K562 (cell line): Measurements from ENCODE around the gene RBM22. TPM values are rescaled to one million over a fixed set of nuclear protein-coding genes. Genes with fewer than 3 reads are reported as not detected.

ENCODE experiments used
- ATAC-seq: fragments of 200-7000 bp; cut with Tn5 transposase; 3 replicates; pipeline ENCODE4 v1.9.1; 2020; ENCODE audit warnings: moderate library complexity
- BruUV-seq: library from RNA; stranded (reverse); fragments of 400-500 nt; replicated peaks from 2 replicates; lab custom pipeline; 2021; lab: Mats Ljungman, UMichigan
- CTCF ChIA-PET: fragments of 300-600 bp; formaldehyde crosslinking; extraction: SDS; loops from one replicate; lab custom pipeline; 2021; ENCODE audit warnings: low intra/inter-chr PET ratio; lab: Yijun Ruan, JAX
- POLR2A ChIA-PET: fragments of 300-600, 350-650 bp; sonication (Branson Sonifier 250); formaldehyde crosslinking; extraction: SDS; loops from one replicate; lab custom pipeline; 2021; ENCODE audit warnings: antibody characterized with exemption, inconsistent platforms; lab: Yijun Ruan, JAX
- DNase-seq, 4 experiments: peaks; one replicate each; pipeline versions ENCODE4 v3.0.0 to v3.0.0-alpha.2; 2011 to 2018; ENCODE audit warnings: low spot score in 3 of 4, mixed read lengths in 3 of 4; ENCODE audit errors: extremely low read depth in 1 of 4
- FAIRE-seq: peaks from 2 replicates; lab custom pipeline; 2011; peaks lifted over from hg19 to GRCh38; lab: Jason Lieb, UNC
- H2AFZ ChIP-seq: 2 replicates; pipeline ENCODE4 v1.6.0; 2011; ENCODE audit warnings: low read depth, low read length, control low read depth, inconsistent platforms
- H3K27ac ChIP-seq: fragments of 200-600 bp; 3 replicates; pipeline ENCODE4 v1.8.0; 2011; ENCODE audit warnings: low read depth, mild to moderate bottlenecking, control low read depth, inconsistent platforms, low read length, moderate library complexity, mixed read lengths; ENCODE audit errors: extremely low read depth
- H3K27me3 ChIP-seq, 2 experiments: fragments of 300-600 bp in 1 of 2; 2 replicates in 1 of 2; 3 replicates in 1 of 2; pipeline versions ENCODE4 v1.6.0 to v1.8.0; 2011; ENCODE audit warnings: inconsistent platforms in 2 of 2, low read length in 2 of 2, mild to moderate bottlenecking in 1 of 2, mixed read lengths in 1 of 2, moderate library complexity in 1 of 2; ENCODE audit not compliant: control insufficient read depth in 2 of 2, insufficient read depth in 2 of 2
- H3K36me3 ChIP-seq: fragments of 300-600 bp; 3 replicates; pipeline ENCODE4 v1.8.0; 2011; ENCODE audit warnings: mild to moderate bottlenecking, low read length, inconsistent platforms; ENCODE audit not compliant: control insufficient read depth, insufficient read depth
- H3K4me1 ChIP-seq, 2 experiments: fragments of 200-600 bp in 1 of 2; replicated peaks in 1 of 2; 2 replicates in 1 of 2; 3 replicates in 1 of 2; pipeline versions ENCODE4 v1.5.1 to v1.8.0; 2011; ENCODE audit warnings: inconsistent platforms in 2 of 2, low read length in 2 of 2, mild to moderate bottlenecking in 1 of 2, mixed read lengths in 1 of 2, moderate library complexity in 1 of 2; ENCODE audit not compliant: control insufficient read depth in 2 of 2, insufficient read depth in 2 of 2
- H3K4me2 ChIP-seq: 2 replicates; pipeline ENCODE4 v1.6.1; 2011; ENCODE audit warnings: low read length, control low read depth, inconsistent platforms, mixed read lengths; ENCODE audit not compliant: insufficient read depth
- H3K4me3 ChIP-seq: fragments of 200-600 bp; sonication (generic), shearing (Covaris generic); 2 replicates; pipeline ENCODE4 v1.5.1; 2016; ENCODE audit warnings: control low read depth, inconsistent platforms
- H3K79me2 ChIP-seq: fragments of 200-600 bp; 3 replicates; pipeline ENCODE4 v1.8.0; 2011; ENCODE audit warnings: low read length, inconsistent platforms; ENCODE audit not compliant: control insufficient read depth, insufficient read depth
- H3K9ac ChIP-seq, 2 experiments: 2 replicates each; pipeline versions ENCODE4 v1.6.0 to v1.6.1; 2011; ENCODE audit warnings: low read depth in 2 of 2, low read length in 2 of 2, control low read depth in 1 of 2, inconsistent platforms in 1 of 2, mild to moderate bottlenecking in 1 of 2, mixed read lengths in 1 of 2; ENCODE audit not compliant: insufficient read depth in 1 of 2
- H3K9me1 ChIP-seq: one replicate; pipeline ENCODE4 v1.6.0; 2011; ENCODE audit warnings: inconsistent platforms, mild to moderate bottlenecking, low read length, moderate library complexity; ENCODE audit not compliant: control insufficient read depth, insufficient read depth
- H3K9me3 ChIP-seq: replicated peaks from 2 replicates; pipeline ENCODE4 v1.5.1; 2011; ENCODE audit warnings: low read depth, low read length, inconsistent platforms; ENCODE audit not compliant: control insufficient read depth, insufficient read depth
- H4K20me1 ChIP-seq: replicated peaks from 2 replicates; pipeline ENCODE4 v1.6.1; 2011; ENCODE audit warnings: low read length, inconsistent platforms, mixed read lengths; ENCODE audit not compliant: control insufficient read depth, insufficient read depth
- CBX3 ChIP-seq, 2 experiments: IDR thresholded peaks; 1 replicate in 1 of 2; 2 replicates in 1 of 2; pipeline ENCODE4 v1.6.1; 2012; ENCODE audit warnings: inconsistent platforms in 2 of 2, low read length in 2 of 2, borderline replicate concordance in 1 of 2, control low read depth in 1 of 2
- FIP1L1 ChIP-seq: fragments of 200-400 bp; formaldehyde crosslinking; IDR thresholded peaks from 2 replicates; pipeline ENCODE4 v1.6.1; 2018; ENCODE audit warnings: mild to moderate bottlenecking, low read depth, low read length; ENCODE audit not compliant: poor library complexity, severe bottlenecking
- L3MBTL2 ChIP-seq: fragments of 450-650 bp; IDR thresholded peaks from 2 replicates; pipeline ENCODE4 v1.6.1; 2016; ENCODE audit warnings: mild to moderate bottlenecking, moderate library complexity
- MEIS2 ChIP-seq: fragments of 450-650 bp; IDR thresholded peaks from 2 replicates; pipeline ENCODE4 v1.6.1; 2014; ENCODE audit warnings: mild to moderate bottlenecking; ENCODE audit not compliant: partially characterized antibody
- NFIC ChIP-seq: fragments of 450-650 bp; IDR thresholded peaks from 2 replicates; pipeline ENCODE4 v1.6.1; 2017; ENCODE audit warnings: mild to moderate bottlenecking, inconsistent platforms
- POLR2G ChIP-seq: fragments of 200-400 bp; formaldehyde crosslinking; IDR thresholded peaks from 2 replicates; pipeline ENCODE4 v1.6.1; 2017; ENCODE audit warnings: low read depth, mild to moderate bottlenecking, antibody characterized with exemption, low read length, moderate library complexity
- ZBTB43 ChIP-seq: sonication (generic); formaldehyde crosslinking; IDR thresholded peaks from 2 replicates; pipeline ENCODE4 v1.8.0; 2023; ENCODE audit warnings: mild to moderate bottlenecking, missing genetic modification reagents
- WGBS: fragments of 100-300 bp; shearing (Covaris generic); methylation state at CpG from one replicate; pipeline ENCODE4 v1.1.6; 2016; ENCODE audit warnings: low coverage, mixed read lengths; ENCODE audit not compliant: insufficient coverage; ENCODE audit errors: missing lambda C conversion rate; 5-methylcytosine and 5-hydroxymethylcytosine counted together
- in situ Hi-C: fragments of 300-500 bp; cut with MboI; formaldehyde crosslinking; loops from 4 replicates; pipeline ENCODE4 v1.15.0; 2018; ENCODE audit warnings: inconsistent platforms, mixed read lengths
- intact Hi-C: fragments of 100-400 bp; cut with micrococcal nuclease; formaldehyde crosslinking; loops from 2 replicates; pipeline ENCODE4 v1.14.2; 2022
- polyA plus RNA-seq, 8 experiments: library from polyadenylated mRNA; depleted of rRNA in 4 of 8; stranded (reverse) in 5 of 8; unstranded in 3 of 8; fragments of >200 nt; fragmentation: Nextera tagmentation in 2 of 8; fragmentation: Illumina TruSeq in 1 of 8; extraction: Ambion mirVana in 2 of 8; extraction: Trizol in 1 of 8; gene quantifications; 2 replicates each; pipeline versions ENCODE4 v1.2.1 to v1.2.3, GENCODE V29; 2011 to 2014; ENCODE audit warnings: inconsistent platforms in 1 of 8, missing spikeins in 1 of 8
- total RNA-seq, 7 experiments: library from RNA; depleted of rRNA in 6 of 7; stranded (reverse); fragments of >200 nt in 6 of 7; fragmentation: Illumina TruSeq in 2 of 7; extraction: Trizol in 2 of 7; gene quantifications; 2 replicates each; pipeline versions ENCODE4 v1.2.1 to v1.2.3, GENCODE V29; 2011 to 2021; ENCODE audit warnings: low replicate concordance in 1 of 7
- TF ChIP-seq, protein P1 (sequence below), 3 experiments: fragments of 200-800 bp in 1 of 3; sonication (Bioruptor generic) in 1 of 3; sonication (generic) in 1 of 3; formaldehyde crosslinking in 1 of 3; IDR thresholded peaks; 2 replicates each; pipeline versions ENCODE4 v1.6.1 to v1.8.0; 2016 to 2022; ENCODE audit warnings: mild to moderate bottlenecking in 2 of 3, missing compliant biosample characterization in 2 of 3, missing genetic modification characterization in 2 of 3, missing genetic modification reagents in 1 of 3

The RBM22 gene
- total and polyA plus RNA-seq, 9 of the 15 experiments (the other 6 are each of a cell fraction or from before 2014, with no cell fraction given) = 31.3 to 82.2 (median 44.8) TPM

DNA sequence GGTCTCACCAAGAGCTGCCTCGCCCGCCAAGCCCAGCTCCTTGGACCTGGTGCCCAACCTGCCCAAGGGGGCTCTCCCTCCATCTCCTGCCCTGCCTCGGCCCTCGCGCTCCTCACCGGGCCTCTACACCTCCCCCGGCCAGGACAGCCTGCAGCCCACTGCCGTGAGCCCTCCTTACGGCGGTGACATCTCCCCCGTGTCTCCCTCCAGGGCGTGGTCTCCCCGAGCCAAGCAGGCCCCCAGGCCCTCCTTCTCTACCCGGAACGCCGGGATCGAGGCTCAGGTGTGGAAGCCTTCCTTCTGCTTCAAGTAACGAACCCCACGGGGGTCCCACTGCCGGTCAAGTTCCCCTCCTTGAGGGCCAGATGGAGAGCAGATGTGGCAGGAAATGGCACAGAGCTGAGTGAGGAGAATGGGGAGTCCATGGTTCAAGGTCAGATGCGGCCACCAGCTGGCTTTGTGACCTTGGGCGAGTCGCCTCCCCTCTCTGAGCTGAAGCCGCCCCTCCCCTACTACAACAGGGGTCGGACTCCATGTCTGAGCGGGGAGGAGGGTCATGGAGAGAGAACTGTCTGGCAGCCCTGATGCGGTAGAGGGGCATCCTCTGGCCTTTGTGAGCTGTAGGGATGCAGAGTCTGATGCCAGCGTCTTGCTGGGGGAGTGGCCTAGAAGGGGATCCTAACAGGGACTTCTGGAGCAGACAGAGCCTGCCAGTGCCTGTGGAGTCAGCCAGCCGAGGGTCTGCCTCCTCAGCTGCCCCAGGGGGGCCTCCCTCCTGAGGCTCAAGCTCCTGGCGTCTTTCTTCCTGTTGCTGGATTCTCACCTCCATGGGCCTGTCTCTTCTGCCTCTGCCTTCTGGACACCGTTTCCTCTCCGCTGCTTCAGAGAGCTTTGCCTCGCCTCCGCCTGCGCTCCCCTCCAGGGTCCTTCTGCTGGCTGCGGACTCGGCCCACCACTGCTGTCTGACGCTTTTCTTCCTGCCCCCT is 50.5 kb downstream of the RBM22 start (continued):
- no peak for TF ChIP-seq FIP1L1
- TF ChIP-seq ZBTB43 = no peak
- TF ChIP-seq CBX3 (IDR thresholded peaks at IDR 0.05; ENCODE audit: borderline replicate concordance in 1 of 2, low read length in 2 of 2) = no peak
- TF ChIP-seq L3MBTL2 = no peak
- TF ChIP-seq, all 486 proteins: peak for 0

GRCh38 chr5:150649108-150650020 is 51.5 kb downstream of the RBM22 start:
- Histone ChIP-seq H3K9me3 (no peaks in the 10 kb centered on the region), H3K4me1 (peaks cover 0 to 23% of the 10 kb centered on the region in 2 experiments; a peak in 2 of 5 replicates), H3K4me3 (no peak overlapping the region), H3K27me3 (peaks cover 28 to 70% of the 10 kb centered on the region in 2 experiments), H3K4me2 (no peak overlapping the region), H2AFZ (no peak overlapping the region), H3K79me2 (no peaks in the 10 kb centered on the region), H3K9me1 (no peaks in the 10 kb centered on the region), H3K36me3 (no peaks in the 10 kb centered on the region), H3K27ac (no peak overlapping the region), H4K20me1 (peaks cover 6% of the 10 kb centered on the region; the same call in 1 of the 2 replicates), H3K9ac (peak overlapping the region in 1 of 2 experiments; percentile 33; a peak in 1 of 4 replicates)
- DNase-seq (no peak), ATAC-seq (no peak), FAIRE-seq (no peak)
- POLR2A ChIA-PET = interaction anchor here (0.6 to 1.0 kb wide), 2 partner anchors 9 to 114 kb away, joined by 3 read pairs; partner anchors contain the start of gene SYNPO
- intact Hi-C loops = no loop called here
- in situ Hi-C loops = loop anchor here (5.0 to 10.0 kb wide), 2 partner anchors 87 to 195 kb away; no protein-coding TSS in a partner anchor
- BruUV-seq = no TSS peak
- TF ChIP-seq, protein P1, sequence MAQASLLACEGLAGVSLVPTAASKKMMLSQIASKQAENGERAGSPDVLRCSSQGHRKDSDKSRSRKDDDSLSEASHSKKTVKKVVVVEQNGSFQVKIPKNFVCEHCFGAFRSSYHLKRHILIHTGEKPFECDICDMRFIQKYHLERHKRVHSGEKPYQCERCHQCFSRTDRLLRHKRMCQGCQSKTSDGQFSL (CRISPR knock-in tag; IDR thresholded peaks at IDR 0.05) = peak; percentile 68; the same call in 1 of the 2 replicates
- TF ChIP-seq, protein P1 (tag; IDR thresholded peaks at IDR 0.05) = no peak
- no peak for TF ChIP-seq POLR2G
- peak; percentile 51 for TF ChIP-seq NFIC
- peak; percentile 5 for TF ChIP-seq MEIS2
- CTCF ChIA-PET = no interaction called here
- WGBS = 22% methylated on average over 44 of the region's 46 CpGs
